ENCODE data around the gene CDKL2. TPM values are rescaled to one million over a fixed set of nuclear protein-coding genes. Genes with fewer than 3 reads are reported as not detected.
"Not testable (repeated sequence)": the region's sequence is repeated elsewhere in the genome, so short reads cannot be mapped to it uniquely, and the experiment has no call there.

CDKL2 gene
- total RNA-seq, 1 donor from 2014 or later, result 2.9 TPM

DNA sequence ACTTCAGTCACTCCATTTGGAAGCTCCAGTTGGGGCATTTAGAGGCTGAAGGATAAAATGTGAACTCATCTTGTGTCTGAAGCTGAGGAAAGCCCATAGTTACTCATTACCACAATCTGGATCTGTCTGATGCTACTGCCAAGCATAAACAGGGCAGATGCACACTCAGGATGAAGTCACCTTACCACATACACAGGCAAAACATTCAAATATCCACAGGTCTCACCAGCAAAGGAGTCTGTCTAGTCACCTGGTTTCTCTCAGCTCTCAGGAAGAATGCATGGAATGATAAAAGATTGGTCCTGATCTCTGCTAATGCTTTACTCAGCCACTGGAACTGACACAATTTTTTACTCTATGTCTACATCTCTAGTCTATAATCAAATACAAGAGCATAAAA is 87.5 kb downstream of the CDKL2 start:
- Histone ChIP-seq H3K27me3 (no peaks in the 10 kb centered on the region), H2AFZ (replicated peaks) (no peak overlapping the region), H3K4me1 (no peaks in the 10 kb centered on the region), H3K36me3 (no peaks in the 10 kb centered on the region), H3K27ac (no peak overlapping the region), H4K20me1 (ENCODE audit: low read depth) (no peaks in the 10 kb centered on the region), H3F3A (ENCODE audit: low read depth) (no peaks in the 10 kb centered on the region), H3K79me2 (ENCODE audit: low read depth) (no peaks in the 10 kb centered on the region), H3K4me3 (no peak overlapping the region), H3K4me2 (no peak overlapping the region), H3K9ac (no peak overlapping the region), H3K9me3 (ENCODE audit: low read depth) (no peaks in the 10 kb centered on the region)
- TF ChIP-seq, protein P1, sequence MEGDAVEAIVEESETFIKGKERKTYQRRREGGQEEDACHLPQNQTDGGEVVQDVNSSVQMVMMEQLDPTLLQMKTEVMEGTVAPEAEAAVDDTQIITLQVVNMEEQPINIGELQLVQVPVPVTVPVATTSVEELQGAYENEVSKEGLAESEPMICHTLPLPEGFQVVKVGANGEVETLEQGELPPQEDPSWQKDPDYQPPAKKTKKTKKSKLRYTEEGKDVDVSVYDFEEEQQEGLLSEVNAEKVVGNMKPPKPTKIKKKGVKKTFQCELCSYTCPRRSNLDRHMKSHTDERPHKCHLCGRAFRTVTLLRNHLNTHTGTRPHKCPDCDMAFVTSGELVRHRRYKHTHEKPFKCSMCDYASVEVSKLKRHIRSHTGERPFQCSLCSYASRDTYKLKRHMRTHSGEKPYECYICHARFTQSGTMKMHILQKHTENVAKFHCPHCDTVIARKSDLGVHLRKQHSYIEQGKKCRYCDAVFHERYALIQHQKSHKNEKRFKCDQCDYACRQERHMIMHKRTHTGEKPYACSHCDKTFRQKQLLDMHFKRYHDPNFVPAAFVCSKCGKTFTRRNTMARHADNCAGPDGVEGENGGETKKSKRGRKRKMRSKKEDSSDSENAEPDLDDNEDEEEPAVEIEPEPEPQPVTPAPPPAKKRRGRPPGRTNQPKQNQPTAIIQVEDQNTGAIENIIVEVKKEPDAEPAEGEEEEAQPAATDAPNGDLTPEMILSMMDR (IDR thresholded peaks at IDR 0.05), result no peak
- TF ChIP-seq EZH2 (IDR thresholded peaks at IDR 0.05) (no peak), EZH2phosphoT487 (IDR thresholded peaks at IDR 0.05) (no peak)
- no peaks in the 10 kb centered on the region for H3K27me3 Mint-ChIP-seq (ENCODE audit: insufficient read depth, low read depth)
- DNase-seq (ENCODE audit: low spot score), result no peak
- no peak overlapping the region for H3K4me3 Mint-ChIP-seq
- peaks cover 8% of the 10 kb centered on the region for H3K36me3 Mint-ChIP-seq
- peaks cover 5% of the 10 kb centered on the region for H3K4me1 Mint-ChIP-seq
- H3K9me3 Mint-ChIP-seq, result no peaks in the 10 kb centered on the region
- H3K27ac Mint-ChIP-seq, result no peak overlapping the region

DNA sequence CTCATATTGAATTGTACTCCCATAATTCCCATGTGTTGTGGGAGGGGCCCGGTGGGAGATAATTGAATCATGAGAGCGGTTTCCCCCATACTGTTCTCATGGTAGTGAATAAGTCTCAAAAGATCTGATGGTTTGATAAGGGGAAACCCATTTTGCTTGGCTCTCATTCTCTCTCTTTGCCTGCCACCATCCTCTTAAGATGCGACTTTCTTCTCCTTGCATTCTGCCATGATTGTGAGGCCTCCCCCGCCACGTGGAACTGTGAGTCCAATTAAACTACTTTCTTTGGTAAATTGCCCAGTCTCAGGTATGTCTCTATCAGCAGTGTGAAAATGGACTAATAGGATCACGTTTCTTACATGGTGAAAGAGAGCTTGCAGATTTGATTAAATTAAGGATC is 93.0 kb downstream of the CDKL2 start:
- not testable (repeated sequence) for H2AFZ ChIP-seq (replicated peaks); H3K36me3 ChIP-seq; H3K4me1 ChIP-seq; H3F3A ChIP-seq (ENCODE audit: low read depth); H3K4me3 ChIP-seq; H3K4me3 Mint-ChIP-seq; H3K4me2 ChIP-seq; H3K27me3 ChIP-seq; H3K4me1 Mint-ChIP-seq; H3K27ac ChIP-seq; DNase-seq (ENCODE audit: low spot score); H3K9me3 ChIP-seq (ENCODE audit: low read depth); H4K20me1 ChIP-seq (ENCODE audit: low read depth); H3K27me3 Mint-ChIP-seq (ENCODE audit: insufficient read depth, low read depth); H3K9ac ChIP-seq; H3K79me2 ChIP-seq (ENCODE audit: low read depth); H3K27ac Mint-ChIP-seq
- H3K9me3 Mint-ChIP-seq, result peaks cover 14% of the 10 kb centered on the region
- peaks cover 23% of the 10 kb centered on the region for H3K36me3 Mint-ChIP-seq

DNA sequence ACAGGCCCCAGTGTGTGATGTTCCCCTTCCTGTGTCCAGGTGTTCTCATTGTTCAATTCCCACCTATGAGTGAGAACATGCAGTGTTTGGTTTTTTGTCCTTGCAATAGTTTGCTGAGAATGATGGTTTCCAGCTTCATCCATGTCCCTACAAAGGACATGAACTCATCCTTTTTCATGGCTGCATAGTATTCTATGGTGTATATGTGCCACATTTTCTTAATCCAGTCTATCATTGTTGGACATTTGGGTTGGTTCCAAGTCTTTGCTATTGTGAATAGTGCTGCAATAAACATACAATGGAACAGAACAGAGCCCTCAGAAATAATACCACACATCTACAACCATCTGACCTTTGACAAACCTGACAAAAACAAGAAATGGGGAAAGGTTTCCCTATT is 96.4 kb downstream of the CDKL2 start:
- not testable (repeated sequence) for H3K36me3 ChIP-seq; H3K27ac ChIP-seq; H3K27me3 ChIP-seq; H2AFZ ChIP-seq (replicated peaks); H3K9me3 ChIP-seq (ENCODE audit: low read depth); H3F3A ChIP-seq (ENCODE audit: low read depth); H3K27me3 Mint-ChIP-seq (ENCODE audit: insufficient read depth, low read depth); H3K4me3 ChIP-seq; H4K20me1 ChIP-seq (ENCODE audit: low read depth); H3K9ac ChIP-seq; H3K4me3 Mint-ChIP-seq; H3K27ac Mint-ChIP-seq; H3K4me1 Mint-ChIP-seq; DNase-seq (ENCODE audit: low spot score); H3K4me2 ChIP-seq; H3K79me2 ChIP-seq (ENCODE audit: low read depth); H3K4me1 ChIP-seq
- H3K9me3 Mint-ChIP-seq, result peaks cover 25% of the 10 kb centered on the region
- peaks cover 44% of the 10 kb centered on the region for H3K36me3 Mint-ChIP-seq

DNA sequence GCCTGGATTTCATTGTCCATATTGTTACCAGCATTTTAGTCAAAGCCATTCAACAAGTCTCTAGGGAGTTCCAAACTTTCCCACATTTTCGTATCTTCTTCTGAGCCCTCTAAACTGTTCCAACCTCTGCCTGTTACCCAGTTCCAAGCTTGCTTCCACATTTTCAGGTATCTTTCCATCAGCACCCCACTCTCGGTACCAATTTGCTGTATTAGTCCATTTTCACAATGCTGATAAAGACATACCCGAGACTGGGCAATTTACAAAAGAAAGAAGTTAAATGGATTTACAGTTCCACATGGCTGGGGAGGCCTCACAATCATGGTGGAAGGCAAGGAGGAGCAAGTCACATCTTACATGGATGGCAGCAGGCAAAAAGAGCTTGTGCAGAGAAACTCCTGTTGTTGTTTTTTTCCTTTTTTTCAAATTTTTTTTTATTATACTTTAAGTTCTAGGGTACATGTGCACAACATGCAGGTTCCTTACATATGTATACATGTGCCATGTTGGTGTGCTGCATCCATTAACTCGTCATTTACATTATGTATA is 96.9 kb downstream of the CDKL2 start:
- H3K27ac Mint-ChIP-seq; H3K79me2 ChIP-seq (ENCODE audit: low read depth); H3K9me3 ChIP-seq (ENCODE audit: low read depth); H2AFZ ChIP-seq (replicated peaks); DNase-seq (ENCODE audit: low spot score); H3K27ac ChIP-seq; H3K4me3 ChIP-seq; H3K4me2 ChIP-seq; H3K36me3 ChIP-seq; H3K27me3 ChIP-seq; H3K4me3 Mint-ChIP-seq; H4K20me1 ChIP-seq (ENCODE audit: low read depth); H3F3A ChIP-seq (ENCODE audit: low read depth); H3K4me1 Mint-ChIP-seq; H3K9ac ChIP-seq; H3K27me3 Mint-ChIP-seq (ENCODE audit: insufficient read depth, low read depth); H3K4me1 ChIP-seq: not testable (repeated sequence)
- Mint-ChIP-seq H3K9me3 (peaks cover 25% of the 10 kb centered on the region), H3K36me3 (peaks cover 42% of the 10 kb centered on the region)

DNA sequence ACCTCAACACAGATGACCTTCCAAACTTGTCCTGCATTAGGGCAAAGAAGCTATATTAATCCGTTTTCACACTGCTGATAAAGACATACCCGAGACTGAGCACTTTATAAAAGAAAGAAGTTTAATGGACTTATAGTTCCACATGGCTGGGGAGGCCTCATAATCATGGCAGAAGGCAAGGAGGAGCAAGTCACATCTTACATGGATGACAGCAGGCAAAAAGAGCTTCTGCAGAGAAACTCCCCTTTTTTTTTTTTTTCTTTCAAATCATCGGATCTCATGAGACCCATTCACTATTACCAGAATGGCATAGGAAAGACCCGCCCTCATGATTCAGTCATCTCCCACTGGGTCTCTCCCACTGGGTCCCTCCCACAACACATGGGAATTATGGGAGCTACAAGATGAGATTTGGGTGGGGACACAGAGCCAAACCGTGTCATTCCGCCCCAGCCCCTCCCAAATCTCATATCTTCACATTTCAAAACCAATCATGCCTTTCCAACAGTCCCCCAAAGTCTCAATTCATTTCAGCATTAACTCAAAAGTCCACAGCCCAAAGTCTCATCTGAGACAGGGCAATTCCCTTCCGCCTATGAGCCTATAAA is 98.7 kb downstream of the CDKL2 start:
- H3K36me3 Mint-ChIP-seq, result peaks cover 42% of the 10 kb centered on the region
- not testable (repeated sequence) for H3K27me3 ChIP-seq; H3K79me2 ChIP-seq (ENCODE audit: low read depth); H3K27ac Mint-ChIP-seq; DNase-seq (ENCODE audit: low spot score); H3F3A ChIP-seq (ENCODE audit: low read depth); H4K20me1 ChIP-seq (ENCODE audit: low read depth); H3K9me3 ChIP-seq (ENCODE audit: low read depth); H3K4me3 Mint-ChIP-seq; H3K4me2 ChIP-seq; H3K27ac ChIP-seq; H3K4me1 ChIP-seq; H3K4me1 Mint-ChIP-seq; H3K27me3 Mint-ChIP-seq (ENCODE audit: insufficient read depth, low read depth); H3K4me3 ChIP-seq; H2AFZ ChIP-seq (replicated peaks); H3K9ac ChIP-seq
- H3K36me3 ChIP-seq, result peaks cover 18% of the 10 kb centered on the region
- peaks cover 21% of the 10 kb centered on the region for H3K9me3 Mint-ChIP-seq
